Natural killer cell treated with Interleukin-12 subunit alpha and Interleukin-12 subunit beta and Interleukin-15 and Interleukin-18, amount 100 ng/mL, for 72 hours (primary cell): ENCODE results near the gene NUP58. TPM values are rescaled to one million over a fixed set of nuclear protein-coding genes. Genes with fewer than 3 reads are reported as not detected.

ENCODE experiments used
- ATAC-seq, 2 donors: fragments of 150-1000 bp; cut with Tn5 transposase in 1 of 2; sonication (Bioruptor Pico), chemical (Tn5 transposase) in 1 of 2; 2 replicates each; pipeline ENCODE4 v1.10.0; 2021
- DNase-seq: peaks from one replicate; pipeline ENCODE4 v3.0.0; 2022; ENCODE audit warnings: low spot score
- H3K27ac Mint-ChIP-seq, 2 donors: 1 replicate in 1 of 2; 2 replicates in 1 of 2; pipeline ENCODE4 v1.8.0; 2022; ENCODE audit warnings: mixed read lengths in 2 of 2, mild to moderate bottlenecking in 1 of 2, moderate library complexity in 1 of 2
- H3K27me3 Mint-ChIP-seq, 2 donors: 1 replicate in 1 of 2; 2 replicates in 1 of 2; pipeline ENCODE4 v1.8.0; 2022; ENCODE audit warnings: mixed read lengths in 2 of 2
- H3K36me3 Mint-ChIP-seq: one replicate; pipeline ENCODE4 v1.8.0; 2022; ENCODE audit warnings: mixed read lengths
- H3K4me1 Mint-ChIP-seq, 2 donors: 1 replicate in 1 of 2; 2 replicates in 1 of 2; pipeline ENCODE4 v1.8.0; 2022; ENCODE audit warnings: low read depth in 2 of 2, mixed read lengths in 2 of 2, mild to moderate bottlenecking in 1 of 2
- H3K4me3 Mint-ChIP-seq: one replicate; pipeline ENCODE4 v1.8.0; 2022; ENCODE audit warnings: mixed read lengths
- H3K9me3 Mint-ChIP-seq: 2 replicates; pipeline ENCODE4 v1.8.0; 2022; ENCODE audit warnings: mixed read lengths
- total RNA-seq, 2 donors: library from RNA; stranded (reverse); gene quantifications; one replicate each; pipeline ENCODE4 v1.2.3, GENCODE V29; 2022

Gene NUP58
- total RNA-seq, 2 donors from 2014 or later = 120 to 163 TPM

DNA sequence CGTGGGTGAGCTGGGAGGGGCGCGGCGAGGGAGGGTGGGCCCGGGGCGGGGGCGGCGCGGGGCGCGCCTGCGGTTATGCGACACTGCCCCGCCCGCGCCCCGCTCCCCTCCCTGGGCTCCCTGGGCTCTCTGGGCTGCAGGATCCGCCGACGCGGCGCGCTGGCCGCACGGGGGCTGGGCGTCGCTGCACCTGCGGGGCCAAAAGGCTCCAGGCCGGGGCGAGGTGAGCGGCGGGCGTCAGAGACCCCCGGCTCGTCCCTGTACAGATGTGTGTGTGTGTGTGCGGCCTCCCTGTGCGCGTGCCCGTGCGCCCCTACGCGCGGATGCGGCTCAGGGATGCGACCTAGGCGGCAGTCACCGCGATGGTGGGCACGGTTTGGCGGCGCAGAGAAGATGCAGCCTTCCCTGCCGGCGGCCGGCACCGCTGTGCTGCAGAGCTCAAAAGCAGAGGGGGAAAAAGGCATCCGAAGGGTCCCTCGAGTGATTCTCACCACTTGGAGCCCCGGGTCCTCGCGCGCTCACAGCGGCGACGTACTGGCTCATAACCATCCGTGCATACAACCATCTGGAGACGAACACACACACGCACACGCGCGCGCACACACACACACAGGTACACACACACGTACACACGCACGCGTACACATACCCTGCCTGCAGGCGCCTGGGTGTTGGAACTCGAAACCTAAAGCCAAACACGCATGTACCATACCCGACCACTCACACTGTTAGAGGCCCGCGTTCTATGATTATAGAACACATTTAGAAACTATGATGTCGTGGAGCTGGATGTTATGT, 71.1 kb downstream of the NUP58 start:
- H3K36me3 Mint-ChIP-seq = no peaks in the 10 kb centered on the region
- no peak for ATAC-seq
- H3K4me1 Mint-ChIP-seq = peaks cover 0 to 4% of the 10 kb centered on the region in 2 donors
- DNase-seq = no peak
- no peaks in the 10 kb centered on the region for H3K9me3 Mint-ChIP-seq
- no peak overlapping the region for H3K27ac Mint-ChIP-seq
- H3K27me3 Mint-ChIP-seq = peaks cover 47 to 61% of the 10 kb centered on the region in 2 donors
- H3K4me3 Mint-ChIP-seq = no peak overlapping the region

DNA sequence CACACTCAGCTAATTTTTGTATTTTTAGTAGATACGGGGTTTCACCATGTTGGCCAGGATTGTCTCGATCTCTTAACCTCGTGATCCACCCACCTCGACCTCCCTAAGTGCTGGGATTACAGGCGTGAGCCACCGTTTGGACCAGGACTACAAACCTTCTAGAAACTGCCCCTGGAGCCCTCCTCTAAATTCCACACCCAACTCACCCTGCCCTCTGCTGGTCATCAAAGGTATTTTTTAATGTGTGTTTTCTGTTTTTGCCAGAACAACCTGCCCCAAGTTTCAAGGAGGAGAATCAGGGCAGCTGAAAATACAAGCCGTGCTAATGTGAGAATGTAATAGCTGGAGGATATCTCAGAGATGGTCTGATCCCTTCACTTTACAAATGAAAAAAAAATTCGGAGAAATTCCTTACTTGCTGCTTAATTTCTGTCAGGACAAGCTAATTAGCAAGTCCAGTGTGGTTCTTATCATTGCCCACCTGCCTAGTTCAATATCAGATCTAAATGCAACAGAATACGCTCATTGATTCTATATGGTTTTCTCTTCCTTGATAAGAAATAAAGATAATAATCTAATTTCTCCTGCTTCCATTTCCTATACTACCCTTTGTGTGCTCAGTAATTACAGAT, 74.4 kb downstream of the NUP58 start:
- Mint-ChIP-seq H3K9me3 (no peaks in the 10 kb centered on the region), H3K36me3 (no peaks in the 10 kb centered on the region), H3K27ac (no peak overlapping the region), H3K4me3 (no peak overlapping the region), H3K27me3 (peaks cover 44 to 51% of the 10 kb centered on the region in 2 donors), H3K4me1 (peaks cover 0 to 4% of the 10 kb centered on the region in 2 donors)
- no peak for DNase-seq
- no peak for ATAC-seq

DNA sequence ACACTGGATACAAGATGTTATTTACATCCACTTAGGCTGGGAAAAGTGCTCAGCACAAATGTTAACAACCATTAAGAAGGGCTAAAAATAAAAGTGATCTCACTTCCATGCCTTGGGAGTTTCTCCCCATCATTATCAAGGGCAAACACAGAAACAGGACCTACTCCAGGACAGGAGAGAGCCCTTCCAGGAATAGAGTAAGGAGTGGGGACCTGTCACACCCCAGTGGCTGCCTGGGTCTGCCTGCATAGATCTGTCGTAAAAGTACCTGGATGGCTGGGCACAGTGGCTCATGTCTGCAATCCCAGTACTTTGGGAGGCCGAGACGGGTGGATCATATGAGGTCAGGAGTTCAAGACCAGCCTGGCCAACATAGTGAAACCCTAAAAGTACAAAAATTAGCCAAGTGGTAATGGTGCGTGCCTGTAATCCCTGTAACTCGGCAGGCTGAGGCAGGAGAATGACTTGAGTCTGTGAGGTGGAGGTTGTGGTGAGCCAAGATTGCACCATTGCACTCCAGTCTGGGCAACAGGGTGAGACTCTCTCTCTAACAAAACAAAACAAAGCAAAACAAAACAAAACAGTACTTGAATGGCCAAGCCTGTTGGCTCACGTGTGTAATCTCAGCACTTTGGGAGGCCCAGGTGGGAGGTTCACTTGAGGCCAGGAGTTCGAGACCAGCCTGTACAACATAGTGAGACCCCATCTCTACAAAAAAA, 76.0 kb downstream of the NUP58 start:
- ATAC-seq (no peak), DNase-seq (no peak)
- Mint-ChIP-seq H3K36me3 (no peaks in the 10 kb centered on the region), H3K27ac (no peak overlapping the region), H3K4me1 (peaks cover 0 to 4% of the 10 kb centered on the region in 2 donors), H3K27me3 (peaks cover 46 to 59% of the 10 kb centered on the region in 2 donors), H3K4me3 (no peak overlapping the region), H3K9me3 (no peaks in the 10 kb centered on the region)

DNA sequence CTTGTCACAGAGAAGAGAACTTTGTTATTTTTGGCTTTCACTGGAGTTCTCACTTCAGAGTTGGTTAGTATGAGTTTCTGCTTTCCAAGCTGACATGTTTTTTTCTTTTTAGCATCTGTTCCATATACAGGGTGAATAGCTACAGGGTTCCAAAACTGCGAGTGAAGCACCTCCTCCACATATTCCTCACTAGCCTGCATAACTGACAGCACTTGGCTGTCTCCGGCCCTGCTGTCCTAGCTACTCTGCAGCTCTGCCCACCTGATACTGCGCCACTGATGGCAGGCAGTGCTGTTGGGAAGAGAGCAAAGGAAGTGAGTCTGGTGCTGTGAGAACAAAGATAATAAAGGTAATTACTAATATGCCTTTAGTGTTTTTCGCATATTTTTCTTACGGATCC, 77.1 kb downstream of the NUP58 start:
- ATAC-seq = no peak
- H3K36me3 Mint-ChIP-seq = no peaks in the 10 kb centered on the region
- H3K27me3 Mint-ChIP-seq = peaks cover 42 to 51% of the 10 kb centered on the region in 2 donors
- no peak overlapping the region for H3K4me3 Mint-ChIP-seq
- DNase-seq = no peak
- peaks cover 0 to 4% of the 10 kb centered on the region in 2 donors for H3K4me1 Mint-ChIP-seq
- no peaks in the 10 kb centered on the region for H3K9me3 Mint-ChIP-seq
- no peak overlapping the region for H3K27ac Mint-ChIP-seq

DNA sequence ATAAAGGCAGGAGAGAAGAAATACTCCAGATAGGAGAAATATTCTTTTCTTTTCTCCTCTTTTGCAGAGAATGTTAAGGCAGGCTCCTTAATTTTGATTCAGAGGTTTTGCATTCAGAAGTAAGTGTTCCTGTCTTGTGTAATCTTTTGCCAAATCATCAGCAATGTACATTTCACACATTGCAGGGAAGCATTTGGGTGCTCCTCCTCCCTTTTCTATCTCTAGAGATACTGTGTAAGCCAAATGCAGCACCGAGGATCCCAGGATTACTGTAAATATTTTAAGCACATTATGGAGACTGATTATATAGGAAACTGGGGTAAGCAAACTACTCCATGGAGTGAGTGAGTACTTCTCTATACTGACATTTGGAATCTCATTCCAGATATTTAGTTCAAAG, 77.6 kb downstream of the NUP58 start:
- Mint-ChIP-seq H3K4me1 (peaks cover 0 to 4% of the 10 kb centered on the region in 2 donors), H3K9me3 (no peaks in the 10 kb centered on the region), H3K4me3 (no peak overlapping the region), H3K27ac (no peak overlapping the region), H3K27me3 (peaks cover 37 to 51% of the 10 kb centered on the region in 2 donors), H3K36me3 (no peaks in the 10 kb centered on the region)
- DNase-seq (no peak), ATAC-seq (no peak)

DNA sequence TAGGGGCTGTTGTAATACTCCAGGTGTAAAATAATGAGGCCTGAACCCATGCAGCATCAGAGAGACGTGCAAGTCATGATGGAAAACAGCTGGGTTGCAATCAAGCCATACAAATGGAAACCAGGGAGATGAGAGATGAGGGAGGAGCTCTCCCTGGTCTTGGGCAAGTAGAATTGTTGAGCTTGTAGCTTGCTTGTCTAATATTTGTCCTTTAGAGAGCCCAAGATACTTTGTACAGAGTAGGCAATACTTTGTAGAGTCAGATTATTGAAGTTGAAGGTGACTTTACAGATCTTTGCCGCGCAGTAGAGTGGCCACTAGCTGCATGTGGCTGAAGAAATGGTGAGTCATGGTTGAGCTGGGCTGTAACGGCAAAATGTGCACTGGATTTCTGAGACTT, 78.7 kb downstream of the NUP58 start:
- peaks cover 34 to 51% of the 10 kb centered on the region in 2 donors for H3K27me3 Mint-ChIP-seq

DNA sequence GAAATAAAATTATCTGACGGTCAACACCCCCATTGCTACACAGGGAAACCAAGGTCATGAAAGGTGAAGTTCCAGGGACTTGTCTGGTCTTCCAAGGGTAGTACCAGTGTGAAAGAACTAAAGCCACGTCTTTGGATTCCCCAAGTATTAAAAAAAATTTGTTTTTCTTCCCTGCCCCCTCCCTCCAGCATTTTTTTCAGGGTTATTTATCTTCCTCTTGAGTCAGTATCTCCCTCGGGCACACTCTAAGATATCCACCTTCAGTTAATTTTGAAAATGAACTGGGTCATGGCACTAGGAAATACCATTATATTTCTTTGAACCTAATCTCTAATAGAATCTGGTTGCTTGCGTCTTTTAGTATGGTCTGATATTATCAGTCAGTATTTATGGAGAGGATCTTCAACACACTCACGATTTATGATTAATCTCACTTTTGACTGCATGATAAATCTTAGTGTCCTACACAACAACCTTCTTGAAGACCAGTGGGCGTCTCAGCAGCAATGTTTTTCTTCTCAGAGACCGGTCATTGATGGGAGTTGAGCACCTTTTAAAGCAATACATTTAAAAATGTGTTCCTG, 79.4 kb downstream of the NUP58 start:
- no peak overlapping the region for H3K4me3 Mint-ChIP-seq
- ATAC-seq (no peak), DNase-seq (no peak)
- H3K36me3 Mint-ChIP-seq = no peaks in the 10 kb centered on the region
- no peaks in the 10 kb centered on the region for H3K9me3 Mint-ChIP-seq
- H3K4me1 Mint-ChIP-seq = peaks cover 0 to under 1% of the 10 kb centered on the region in 2 donors
- H3K27ac Mint-ChIP-seq = no peak overlapping the region
- peaks cover 31 to 47% of the 10 kb centered on the region in 2 donors for H3K27me3 Mint-ChIP-seq

More for the DNA sequence above, 78.7 kb downstream of the NUP58 start:
- Mint-ChIP-seq H3K9me3 (no peaks in the 10 kb centered on the region), H3K4me1 (peaks cover 0 to 4% of the 10 kb centered on the region in 2 donors), H3K27ac (no peak overlapping the region), H3K36me3 (no peaks in the 10 kb centered on the region), H3K4me3 (no peak overlapping the region)
- no peak for ATAC-seq
- no peak for DNase-seq

DNA sequence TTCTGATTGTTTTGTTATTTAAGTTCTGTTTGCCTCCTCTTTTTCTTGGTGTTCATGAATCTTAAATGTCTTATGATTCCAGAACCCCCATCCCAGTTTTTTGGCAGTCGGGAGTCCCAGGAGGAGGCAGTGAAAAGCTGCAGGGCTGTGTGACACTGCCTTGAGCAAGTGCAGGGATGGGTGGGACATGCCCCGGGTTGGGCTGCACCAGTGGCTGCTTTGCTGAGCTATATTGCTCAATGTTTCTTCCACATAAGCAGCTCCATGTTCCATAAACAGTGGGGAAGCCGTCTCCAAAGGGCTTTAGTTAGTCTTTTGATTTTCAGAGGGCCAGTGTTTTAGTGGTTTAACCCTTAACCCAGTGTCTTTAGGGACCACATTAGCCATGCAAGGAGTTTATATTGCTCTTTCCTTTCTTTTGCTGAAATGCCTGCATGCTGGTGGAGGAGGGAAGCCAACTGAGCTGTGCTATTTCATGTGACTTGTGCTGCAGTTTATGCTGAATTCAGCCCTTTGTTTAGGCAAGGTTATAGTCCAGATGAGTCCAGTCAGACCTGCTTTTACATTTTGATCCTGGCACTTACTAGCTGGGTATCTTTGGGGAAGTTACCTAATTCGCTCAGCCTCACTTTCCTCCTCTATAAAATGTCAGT, 83.5 kb downstream of the NUP58 start:
- Mint-ChIP-seq H3K9me3 (no peaks in the 10 kb centered on the region), H3K4me1 (no peaks in the 10 kb centered on the region), H3K36me3 (no peaks in the 10 kb centered on the region), H3K4me3 (no peak overlapping the region), H3K27me3 (peaks cover 33 to 51% of the 10 kb centered on the region in 2 donors), H3K27ac (no peak overlapping the region)
- DNase-seq = no peak
- ATAC-seq = no peak

DNA sequence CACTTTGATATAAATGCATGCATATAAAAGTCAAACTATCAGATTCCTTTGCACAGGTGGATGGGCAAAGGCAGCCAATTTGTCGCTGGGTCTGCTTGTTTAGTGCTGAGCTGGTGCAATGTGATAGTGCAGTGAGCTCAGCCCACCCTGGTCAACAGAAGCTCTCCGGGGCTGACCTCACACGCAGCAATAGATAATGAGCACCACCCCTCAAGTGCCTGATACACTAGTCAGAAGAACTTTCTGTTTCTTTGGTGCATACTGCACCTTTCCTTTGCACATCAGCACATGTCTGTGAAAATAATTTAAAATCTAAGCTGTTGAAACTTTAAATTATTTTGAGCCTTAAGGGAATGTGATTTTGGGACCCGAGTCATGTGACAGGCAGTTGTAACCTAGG, 90.5 kb downstream of the NUP58 start:
- DNase-seq = no peak
- Mint-ChIP-seq H3K9me3 (no peaks in the 10 kb centered on the region), H3K27me3 (peaks cover 15 to 29% of the 10 kb centered on the region in 2 donors), H3K4me3 (no peak overlapping the region), H3K27ac (no peak overlapping the region), H3K36me3 (no peaks in the 10 kb centered on the region), H3K4me1 (no peaks in the 10 kb centered on the region)
- ATAC-seq = no peak

Other genes with a start within 250 kb of the NUP58 start
- gene PABPC3, start 205.5 kb upstream of the NUP58 start, total RNA-seq = under 1 TPM in 1 of 2 donors, not detected in 1; 0.11 TPM
- gene AMER2, start 129.3 kb upstream of the NUP58 start, total RNA-seq = not detected
- 10 to 100 TPM; 20.5 to 31.1 TPM for gene MTMR6, start 14.1 kb upstream of the NUP58 start, total RNA-seq
- under 1 TPM; 0.10 to 0.14 TPM for gene ATP8A2, start 70.3 kb downstream of the NUP58 start, total RNA-seq